Measurements from ENCODE around the gene ADRB1.

ADRB1 gene

DNA sequence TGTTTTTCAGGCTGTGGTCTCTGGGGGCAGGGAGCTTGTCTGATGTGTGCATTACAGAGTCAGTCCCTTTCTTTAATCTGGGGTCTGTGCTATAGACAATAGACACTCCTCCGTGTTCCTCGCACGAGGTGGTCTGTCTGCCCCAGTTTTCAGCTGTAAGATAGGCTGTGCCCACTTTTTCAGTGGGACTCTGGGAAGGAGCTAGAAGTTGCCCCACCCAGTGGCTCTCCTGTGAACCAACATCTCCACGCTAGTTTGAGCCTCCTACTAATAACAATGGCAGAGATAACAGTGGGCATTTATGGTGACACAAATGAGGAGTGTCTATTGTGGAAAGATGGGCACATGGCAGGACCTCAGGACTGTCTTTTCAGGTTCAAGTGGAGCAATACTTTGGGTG is 44.0 kb downstream of the ADRB1 start:
- Mint-ChIP-seq H3K9me3 (no peaks in the 10 kb centered on the region), H3K4me3 (no peak overlapping the region), H3K4me1 (no peaks in the 10 kb centered on the region), H3K27ac (no peak overlapping the region), H3K27me3 (ENCODE audit: low read depth) (peaks cover 7% of the 10 kb centered on the region), H3K36me3 (ENCODE audit: low read depth) (no peaks in the 10 kb centered on the region)
- TF ChIP-seq, protein P1, sequence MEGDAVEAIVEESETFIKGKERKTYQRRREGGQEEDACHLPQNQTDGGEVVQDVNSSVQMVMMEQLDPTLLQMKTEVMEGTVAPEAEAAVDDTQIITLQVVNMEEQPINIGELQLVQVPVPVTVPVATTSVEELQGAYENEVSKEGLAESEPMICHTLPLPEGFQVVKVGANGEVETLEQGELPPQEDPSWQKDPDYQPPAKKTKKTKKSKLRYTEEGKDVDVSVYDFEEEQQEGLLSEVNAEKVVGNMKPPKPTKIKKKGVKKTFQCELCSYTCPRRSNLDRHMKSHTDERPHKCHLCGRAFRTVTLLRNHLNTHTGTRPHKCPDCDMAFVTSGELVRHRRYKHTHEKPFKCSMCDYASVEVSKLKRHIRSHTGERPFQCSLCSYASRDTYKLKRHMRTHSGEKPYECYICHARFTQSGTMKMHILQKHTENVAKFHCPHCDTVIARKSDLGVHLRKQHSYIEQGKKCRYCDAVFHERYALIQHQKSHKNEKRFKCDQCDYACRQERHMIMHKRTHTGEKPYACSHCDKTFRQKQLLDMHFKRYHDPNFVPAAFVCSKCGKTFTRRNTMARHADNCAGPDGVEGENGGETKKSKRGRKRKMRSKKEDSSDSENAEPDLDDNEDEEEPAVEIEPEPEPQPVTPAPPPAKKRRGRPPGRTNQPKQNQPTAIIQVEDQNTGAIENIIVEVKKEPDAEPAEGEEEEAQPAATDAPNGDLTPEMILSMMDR (IDR thresholded peaks at IDR 0.05; ENCODE audit: unreplicated experiment in 3 of 3), result no peak

DNA sequence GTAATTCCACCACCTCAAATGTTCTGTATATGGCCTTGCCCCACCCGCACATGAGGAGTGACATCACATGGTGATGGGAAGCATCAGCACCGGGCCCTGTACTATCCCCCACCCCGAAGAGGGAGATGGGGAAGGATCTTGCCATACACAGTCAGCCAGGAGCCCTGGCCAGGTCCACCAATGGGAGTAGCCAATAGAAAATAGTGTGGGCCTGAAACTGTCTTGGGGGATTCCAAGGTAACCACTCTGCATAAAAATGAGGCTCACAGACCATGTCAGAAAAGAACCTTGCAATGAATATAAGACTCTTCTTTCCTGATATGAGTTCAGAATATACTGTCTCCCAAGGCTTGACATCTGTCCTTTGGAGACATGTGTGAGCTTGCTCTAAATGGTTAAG is 51.1 kb downstream of the ADRB1 start:
- H3K27ac Mint-ChIP-seq, result no peak overlapping the region
- peaks cover 6% of the 10 kb centered on the region for H3K9me3 Mint-ChIP-seq
- peaks cover 30% of the 10 kb centered on the region for H3K27me3 Mint-ChIP-seq (ENCODE audit: low read depth)

DNA sequence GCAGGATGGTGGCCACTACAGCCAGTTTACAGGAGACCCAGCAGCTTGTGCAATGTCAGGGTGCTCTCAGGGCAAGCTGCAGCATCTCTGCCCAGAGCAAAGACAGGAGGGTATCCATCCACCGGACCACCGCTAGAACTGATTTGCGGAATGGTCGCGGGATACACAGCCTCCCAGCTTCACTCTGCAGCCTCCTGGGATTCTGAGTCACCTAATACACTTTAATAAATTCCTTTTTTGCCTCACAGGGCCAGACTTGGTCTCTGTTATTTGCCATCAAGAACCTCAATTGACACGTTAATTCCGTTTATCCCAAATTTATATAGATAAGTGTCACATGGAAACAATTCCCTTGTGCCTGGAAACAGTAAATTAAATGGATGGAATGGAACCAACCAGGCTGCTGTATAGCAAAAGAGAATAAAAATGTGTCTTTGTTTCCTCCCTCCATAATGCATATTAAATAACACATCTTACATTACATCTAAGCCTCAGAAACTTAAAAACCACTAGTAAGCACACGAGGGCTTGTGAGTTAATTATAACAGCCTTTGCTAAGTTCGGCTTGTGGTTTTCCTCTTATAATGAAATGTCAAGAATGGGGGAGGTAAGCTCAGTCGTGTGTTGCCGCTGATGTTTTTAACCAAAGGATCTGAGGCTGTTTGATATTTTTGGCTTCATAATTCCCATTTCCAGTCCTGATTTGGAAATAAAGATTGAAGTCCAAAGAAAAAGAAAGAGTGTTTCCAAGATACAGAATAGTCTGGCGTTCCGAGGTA is 52.1 kb downstream of the ADRB1 start:
- no peak overlapping the region for H3K27ac Mint-ChIP-seq
- TF ChIP-seq, protein P1 (IDR thresholded peaks at IDR 0.05; ENCODE audit: unreplicated experiment in 3 of 3), result no peak
- H3K9me3 Mint-ChIP-seq, result peaks cover 6% of the 10 kb centered on the region
- H3K36me3 Mint-ChIP-seq (ENCODE audit: low read depth), result no peaks in the 10 kb centered on the region
- H3K4me1 Mint-ChIP-seq, result peaks cover 10% of the 10 kb centered on the region
- H3K27me3 Mint-ChIP-seq (ENCODE audit: low read depth), result peaks cover 40% of the 10 kb centered on the region
- no peak overlapping the region for H3K4me3 Mint-ChIP-seq

More for the DNA sequence above, 51.1 kb downstream of the ADRB1 start:
- H3K36me3 Mint-ChIP-seq (ENCODE audit: low read depth), result no peaks in the 10 kb centered on the region
- no peak overlapping the region for H3K4me3 Mint-ChIP-seq
- TF ChIP-seq, protein P1 (IDR thresholded peaks at IDR 0.05; ENCODE audit: unreplicated experiment in 3 of 3), result no peak
- H3K4me1 Mint-ChIP-seq, result peaks cover 5% of the 10 kb centered on the region
